ENCODE data around the gene KBTBD3.
A peak's percentile ranks its signal among the peaks of the same experiment; 100 is the strongest.

The KBTBD3 gene, protein sequence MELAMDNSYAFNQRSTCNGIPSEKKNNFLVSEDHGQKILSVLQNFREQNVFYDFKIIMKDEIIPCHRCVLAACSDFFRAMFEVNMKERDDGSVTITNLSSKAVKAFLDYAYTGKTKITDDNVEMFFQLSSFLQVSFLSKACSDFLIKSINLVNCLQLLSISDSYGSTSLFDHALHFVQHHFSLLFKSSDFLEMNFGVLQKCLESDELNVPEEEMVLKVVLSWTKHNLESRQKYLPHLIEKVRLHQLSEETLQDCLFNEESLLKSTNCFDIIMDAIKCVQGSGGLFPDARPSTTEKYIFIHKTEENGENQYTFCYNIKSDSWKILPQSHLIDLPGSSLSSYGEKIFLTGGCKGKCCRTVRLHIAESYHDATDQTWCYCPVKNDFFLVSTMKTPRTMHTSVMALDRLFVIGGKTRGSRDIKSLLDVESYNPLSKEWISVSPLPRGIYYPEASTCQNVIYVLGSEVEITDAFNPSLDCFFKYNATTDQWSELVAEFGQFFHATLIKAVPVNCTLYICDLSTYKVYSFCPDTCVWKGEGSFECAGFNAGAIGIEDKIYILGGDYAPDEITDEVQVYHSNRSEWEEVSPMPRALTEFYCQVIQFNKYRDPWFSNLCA

DNA sequence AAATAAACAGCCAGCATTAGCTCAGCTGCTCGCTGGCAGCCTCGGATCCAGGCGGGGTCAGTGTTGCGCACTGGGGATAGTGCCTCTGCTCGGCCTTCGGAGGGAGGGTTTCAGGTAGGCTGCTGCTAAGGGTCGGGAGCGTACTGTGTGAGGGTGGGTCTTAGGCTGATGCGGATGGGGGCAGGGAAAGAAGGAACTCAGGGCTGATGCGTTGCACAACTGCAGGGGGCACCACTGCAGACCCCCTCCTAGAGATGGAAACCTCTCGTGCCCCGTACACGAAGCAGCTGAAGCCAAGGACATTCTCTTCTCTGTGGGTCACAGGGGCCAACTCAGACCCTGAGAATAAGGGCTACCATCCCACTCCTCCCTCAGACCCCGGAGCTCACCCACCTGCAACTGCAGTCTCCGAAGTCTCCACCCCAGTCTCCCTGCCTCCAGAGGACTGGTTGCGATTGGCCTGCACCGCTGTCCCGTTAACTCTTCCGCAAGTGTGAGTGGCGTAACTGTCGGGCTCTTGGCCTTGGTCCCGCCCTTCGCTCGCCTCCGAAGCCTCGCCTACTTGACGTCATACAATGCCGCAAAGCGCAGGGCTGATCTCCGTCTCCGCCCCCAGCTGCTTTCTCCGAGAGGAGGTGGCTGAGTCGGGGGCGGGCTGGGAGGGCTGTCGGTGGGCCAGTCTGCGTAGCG is at the start of gene KBTBD3:
Gene KBTBD3, minus strand, starts transcription at position 429 of the 690 bp plus-strand sequence. CDS start 18,250 bp downstream, outside the sequence.
- DNase-seq = peak; percentile 99

- DNase-seq = no peak
Measured at GRCh38 chr11:106121570-106122320, 44.6 kb upstream of the KBTBD3 start.

- DNase-seq = no peak
Measured at GRCh38 chr11:106105986-106106385, 28.8 kb upstream of the KBTBD3 start.

DNA sequence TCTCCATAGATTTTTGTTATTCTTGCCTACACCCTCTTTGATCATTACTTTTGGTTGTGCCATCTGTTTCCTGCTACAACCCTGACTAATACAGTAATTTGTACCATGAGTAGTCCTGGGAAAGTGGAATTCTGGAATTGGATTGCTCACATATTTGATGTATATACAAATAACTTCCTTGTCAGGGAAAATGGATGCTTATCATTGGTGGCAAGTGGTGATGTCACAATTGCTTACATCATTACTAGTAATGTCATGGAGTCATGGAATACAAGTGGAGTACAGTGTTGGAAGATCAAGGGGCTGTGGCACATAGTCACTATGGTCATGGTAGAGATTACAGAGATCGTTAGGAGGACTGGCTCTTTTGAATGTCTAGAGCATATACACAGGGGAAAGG is 24.7 kb upstream of the KBTBD3 start:
- no peak for DNase-seq

DNA sequence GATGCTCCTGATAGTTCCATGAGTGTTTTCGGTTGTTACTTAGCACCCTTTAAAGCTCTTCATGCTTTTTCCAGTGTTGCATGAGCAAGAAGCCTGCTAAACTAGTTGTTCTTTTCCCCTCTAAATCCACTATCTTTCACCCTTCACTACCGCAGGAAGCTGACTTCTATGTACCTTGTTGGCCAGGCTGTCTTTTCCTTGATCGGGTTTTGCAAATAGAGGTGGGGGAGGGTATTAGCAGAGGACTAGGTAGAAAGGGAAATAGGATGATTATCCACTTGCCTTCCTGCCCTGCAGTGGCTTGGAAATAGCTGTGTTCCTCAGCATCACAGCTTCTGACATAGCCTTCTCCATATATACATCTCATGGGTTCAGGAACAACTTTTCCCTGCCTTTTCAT is 24.2 kb upstream of the KBTBD3 start:
- no peak for DNase-seq

- no peak for DNase-seq
Measured at GRCh38 chr11:106098893-106099553, 21.9 kb upstream of the KBTBD3 start.

DNA sequence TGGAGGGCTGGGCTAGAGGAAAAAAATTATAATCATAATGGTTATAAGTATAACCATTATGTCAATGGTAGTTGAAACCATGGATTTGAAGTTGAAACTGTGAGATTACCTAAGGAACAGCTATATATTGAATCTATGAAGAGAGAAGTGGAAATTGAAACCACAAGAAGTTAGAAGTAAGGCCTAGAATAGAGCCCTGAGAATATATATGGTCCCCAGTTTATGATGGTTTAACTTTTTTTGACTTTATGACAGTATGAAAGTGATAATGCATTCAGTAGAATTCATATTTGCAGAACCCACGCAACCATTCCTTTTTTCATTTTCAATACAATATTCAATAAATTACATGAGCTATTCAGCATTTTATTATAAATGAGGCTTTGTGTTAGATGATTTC is 15.3 kb upstream of the KBTBD3 start:
- no peak for DNase-seq

DNA sequence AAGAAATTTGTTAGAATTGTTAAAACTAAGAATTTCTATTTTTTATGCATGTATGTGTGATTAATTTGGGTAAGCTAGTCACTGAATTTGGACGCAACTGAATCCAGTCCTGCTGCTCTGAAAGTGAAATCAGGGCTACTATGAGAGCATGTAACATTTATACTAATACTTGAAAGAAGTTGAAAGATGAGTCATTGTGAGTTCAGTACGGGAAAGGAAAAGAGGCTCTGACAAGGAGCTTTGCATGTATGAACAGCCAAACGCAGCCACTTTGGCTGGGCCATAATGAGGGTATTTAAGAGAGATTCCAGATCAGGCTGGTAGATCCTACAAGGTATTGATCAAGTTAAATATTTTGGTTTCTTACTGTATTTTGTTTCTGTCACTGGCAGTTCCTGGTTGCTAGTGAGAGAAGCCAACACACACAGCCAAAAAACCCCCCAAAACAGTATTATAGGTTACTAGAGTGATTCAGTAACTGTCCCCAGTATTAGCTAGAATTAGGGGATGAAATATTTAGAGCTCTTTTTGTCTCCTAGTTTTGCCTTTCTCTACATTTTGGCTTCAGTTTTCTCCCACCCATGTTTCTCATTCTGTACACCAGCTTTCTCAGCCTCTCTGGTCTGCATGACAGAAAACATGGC is 14.5 kb upstream of the KBTBD3 start:
- DNase-seq = no peak

- DNase-seq = no peak
Measured at GRCh38 chr11:106088896-106089295, 11.7 kb upstream of the KBTBD3 start.

GRCh38 chr11:106087815-106088435 is 10.8 kb upstream of the KBTBD3 start:
- DNase-seq = no peak

DNA sequence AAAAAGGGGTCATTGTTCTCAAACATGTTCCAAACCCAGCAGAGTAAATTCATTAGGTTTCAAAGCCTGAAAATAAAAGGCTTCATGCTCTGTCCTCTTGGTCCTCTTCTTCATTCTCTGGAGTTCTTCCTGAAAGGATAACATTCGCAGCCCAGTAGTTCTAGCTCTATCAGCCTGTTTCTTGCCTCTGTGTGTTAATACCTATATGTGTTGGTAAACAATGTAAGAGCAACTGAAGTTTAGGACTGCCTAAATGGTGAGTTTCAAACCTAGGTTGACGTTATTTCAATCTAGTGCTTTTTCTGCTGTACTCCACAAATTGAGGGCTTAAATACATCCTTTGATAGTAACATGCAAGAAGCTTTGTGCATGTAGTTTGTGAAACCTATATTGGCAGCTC is 9.7 kb upstream of the KBTBD3 start:
- DNase-seq = no peak

DNA sequence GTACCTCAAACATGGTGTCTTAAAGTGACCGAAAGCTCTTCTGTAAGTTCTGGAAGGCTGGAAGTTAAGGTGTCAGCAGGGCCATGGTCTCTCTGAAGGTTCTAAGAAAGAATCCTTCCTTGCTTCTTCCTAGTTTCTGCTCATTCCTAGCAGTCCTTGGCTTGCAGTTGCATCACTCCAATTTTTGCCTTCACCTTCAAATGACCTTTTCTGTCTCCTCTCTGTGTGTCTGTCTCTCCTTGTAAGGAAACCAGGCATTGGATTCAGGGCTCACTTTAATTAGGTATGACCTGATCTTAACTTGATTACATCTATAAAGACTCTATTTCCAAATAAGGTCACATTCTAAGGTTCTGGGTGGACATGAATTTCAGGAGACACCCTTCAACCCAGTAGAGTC is 9.0 kb upstream of the KBTBD3 start:
- no peak for DNase-seq

- no peak for DNase-seq
Measured at GRCh38 chr11:106082096-106082495, 4.9 kb upstream of the KBTBD3 start.

- peak; percentile 28 for DNase-seq
Measured at GRCh38 chr11:106077609-106078455, 685 bp upstream of the KBTBD3 start, which contains the start of gene AASDHPPT. AASDHPPT (plus strand) TSS chr11:106077662; CDS start chr11:106077711, 49 bp downstream.

GRCh38 chr11:106076171-106076918 is 802 bp downstream of the KBTBD3 start:
- no peak for DNase-seq

DNA sequence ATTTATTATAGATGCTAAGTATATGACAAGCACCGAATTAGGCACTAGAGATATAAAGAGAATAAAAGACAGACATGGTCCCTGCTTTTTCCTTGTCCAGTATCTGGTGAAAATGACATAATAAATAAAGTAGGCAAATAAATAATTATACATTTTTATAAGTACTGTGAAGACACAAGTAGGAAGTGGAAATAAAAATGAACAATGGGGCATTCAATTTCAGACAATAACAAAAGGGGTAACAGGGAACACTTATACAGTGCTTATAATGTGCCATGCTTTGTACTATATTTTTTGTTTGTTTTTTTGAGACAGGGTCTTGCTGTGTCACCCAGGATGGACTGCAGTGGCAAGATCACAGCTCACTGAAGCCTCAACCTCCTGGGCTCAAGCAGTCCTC is 4.3 kb downstream of the KBTBD3 start:
- DNase-seq = no peak

DNA sequence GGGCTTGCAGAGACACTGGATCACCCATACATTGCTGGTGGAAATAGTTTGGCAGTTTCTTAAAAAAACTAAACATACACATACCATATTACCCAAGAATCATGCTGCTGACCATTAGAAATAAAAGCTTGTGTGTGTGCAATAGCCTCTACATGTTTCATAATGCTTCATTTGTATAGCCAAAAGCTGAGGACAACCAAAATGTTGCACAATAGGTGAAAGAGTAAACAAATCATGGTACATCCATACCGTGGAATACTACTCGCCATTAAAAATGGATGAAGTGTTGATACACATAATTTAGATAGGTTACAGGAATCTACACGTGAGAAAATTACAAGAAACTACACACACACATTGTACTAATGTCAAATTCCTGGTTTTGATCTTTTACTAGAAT is 6.5 kb downstream of the KBTBD3 start:
- no peak for DNase-seq

- DNase-seq = no peak
Measured at GRCh38 chr11:106063009-106063408, 14.1 kb downstream of the KBTBD3 start.
